NT2/D1 (cell line): Measurements from ENCODE around the gene EXD3.

Source experiments
- SUZ12 ChIP-seq: IDR thresholded peaks from 2 replicates; pipeline ENCODE4 v1.6.1; 2011; ENCODE audit not compliant: insufficient read length, insufficient read depth; ENCODE audit errors: extremely low read depth
- ZNF274 ChIP-seq: IDR thresholded peaks from 2 replicates; pipeline ENCODE4 v1.6.1; 2011; ENCODE audit warnings: mild to moderate bottlenecking, low read depth, low read length

DNA sequence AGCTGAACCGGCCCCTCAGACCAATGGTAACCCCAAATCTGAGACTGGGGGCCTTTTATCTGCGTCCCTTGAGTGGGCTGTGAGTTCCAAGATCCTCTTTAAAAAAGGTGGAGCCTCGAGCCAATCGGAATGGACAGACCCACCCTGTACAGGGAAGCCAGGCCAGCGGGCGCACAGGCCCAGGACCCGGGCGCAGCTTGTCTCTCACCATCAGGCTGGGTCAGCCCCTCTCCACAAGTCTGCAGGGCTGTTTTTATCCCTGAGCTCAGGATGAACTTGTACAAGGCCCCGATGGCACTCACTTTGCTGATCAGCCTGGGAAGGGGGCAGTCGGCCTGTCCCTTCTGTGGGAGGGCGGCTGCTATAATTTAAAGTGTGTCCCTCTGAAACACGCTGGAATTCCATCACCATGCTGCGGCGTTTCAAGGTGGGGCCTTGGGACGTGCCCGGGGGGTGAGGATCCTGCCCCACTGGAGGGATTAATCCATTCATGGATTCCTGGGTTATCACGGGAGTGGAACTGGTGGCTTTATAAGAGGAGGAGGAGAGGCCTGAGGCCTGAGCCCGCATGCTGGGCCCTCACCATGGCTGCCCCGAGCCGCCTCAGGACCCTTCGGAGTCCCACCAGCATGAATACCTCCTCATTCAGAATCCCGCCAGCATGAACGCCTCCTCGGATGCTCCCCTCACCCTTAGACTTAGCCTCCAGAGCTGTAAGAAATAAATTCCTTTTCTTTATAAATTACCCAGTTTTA is 14.1 kb downstream of the EXD3 start:
- TF ChIP-seq SUZ12 = no peak
- TF ChIP-seq ZNF274 = no peak
